HG03354 (cell line): ENCODE measurements around the gene GJB5.

Experiments
- ATAC-seq: cut with Tn5 transposase; IDR thresholded peaks from one replicate; pipeline ENCODE4 v1.9.1; 2021; ENCODE audit warnings: mild to moderate bottlenecking; ENCODE audit not compliant: unreplicated experiment, poor library complexity, severe bottlenecking

GJB5 gene

GRCh38 chr1:34790985-34791384, 36.1 kb downstream of the GJB5 start:
- no peak for ATAC-seq

GRCh38 chr1:34792424-34792823, 37.6 kb downstream of the GJB5 start:
- ATAC-seq = no peak

DNA sequence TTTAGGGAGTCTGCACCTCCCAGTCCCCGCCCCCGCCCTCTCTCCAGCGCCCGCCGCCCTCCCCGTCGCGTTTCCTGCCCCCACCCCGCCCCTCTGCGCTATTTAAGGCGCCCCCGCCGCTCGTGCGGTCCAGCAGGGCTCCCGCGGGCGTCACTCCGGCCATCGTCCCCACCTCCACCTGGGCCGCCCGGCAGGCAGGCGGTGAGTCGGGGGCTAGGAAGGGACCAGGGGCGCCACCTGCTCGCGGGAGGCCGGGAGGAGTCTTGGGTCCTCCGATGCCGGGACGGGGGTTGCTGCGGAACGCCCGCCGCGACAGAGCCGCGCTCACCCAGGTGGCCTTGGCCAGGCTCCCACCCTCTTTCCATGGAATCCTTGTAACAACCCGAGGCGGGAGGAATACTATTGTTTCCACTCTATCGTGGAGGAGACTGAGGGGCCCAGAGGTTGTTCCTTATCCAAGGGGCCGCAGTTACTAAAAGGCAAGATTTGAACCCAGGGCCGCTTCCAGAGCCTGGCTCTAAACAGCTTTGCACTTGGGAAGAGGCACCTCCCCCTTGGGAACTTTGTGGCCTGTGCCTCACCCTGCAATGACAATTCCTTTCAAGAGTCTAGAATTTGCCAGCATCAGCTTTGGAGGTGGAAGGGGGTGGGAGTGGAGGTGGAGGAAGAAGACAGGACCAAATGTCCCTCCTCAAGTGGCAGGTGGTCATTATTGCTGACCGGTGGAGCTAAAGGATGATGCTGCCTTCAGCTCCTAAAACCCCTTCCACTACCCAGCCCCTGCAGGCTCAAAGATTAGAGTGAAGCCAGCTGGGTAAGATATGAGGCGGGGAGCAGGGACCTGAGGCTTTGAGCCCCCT, 38.3 kb downstream of the GJB5 start, which contains the start of gene GJA4:
TSS of gene GJA4 (plus strand) at position 132 of the 860 bp plus-strand sequence. CDS start 1,215 bp downstream, outside the sequence.
- no peak for ATAC-seq

DNA sequence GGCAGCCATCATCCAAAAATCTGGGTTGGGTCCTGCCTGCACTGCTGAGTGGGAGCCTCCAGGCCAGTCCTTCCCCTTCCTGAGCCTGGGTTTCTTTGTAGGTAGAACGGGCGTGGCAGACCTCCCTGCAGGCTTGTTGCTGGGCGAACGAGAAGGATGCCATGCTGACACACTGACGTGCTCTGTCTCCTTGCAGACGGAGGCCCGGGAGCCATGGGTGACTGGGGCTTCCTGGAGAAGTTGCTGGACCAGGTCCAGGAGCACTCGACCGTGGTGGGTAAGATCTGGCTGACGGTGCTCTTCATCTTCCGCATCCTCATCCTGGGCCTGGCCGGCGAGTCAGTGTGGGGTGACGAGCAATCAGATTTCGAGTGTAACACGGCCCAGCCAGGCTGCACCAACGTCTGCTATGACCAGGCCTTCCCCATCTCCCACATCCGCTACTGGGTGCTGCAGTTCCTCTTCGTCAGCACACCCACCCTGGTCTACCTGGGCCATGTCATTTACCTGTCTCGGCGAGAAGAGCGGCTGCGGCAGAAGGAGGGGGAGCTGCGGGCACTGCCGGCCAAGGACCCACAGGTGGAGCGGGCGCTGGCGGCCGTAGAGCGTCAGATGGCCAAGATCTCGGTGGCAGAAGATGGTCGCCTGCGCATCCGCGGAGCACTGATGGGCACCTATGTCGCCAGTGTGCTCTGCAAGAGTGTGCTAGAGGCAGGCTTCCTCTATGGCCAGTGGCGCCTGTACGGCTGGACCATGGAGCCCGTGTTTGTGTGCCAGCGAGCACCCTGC, 39.3 kb downstream of the GJB5 start:
- ATAC-seq = no peak

GRCh38 chr1:34794790-34795180, 39.9 kb downstream of the GJB5 start:
- ATAC-seq = no peak

- ATAC-seq = no peak
Observed at GRCh38 chr1:34795916-34796315, 41.1 kb downstream of the GJB5 start.

GRCh38 chr1:34796990-34797389, 42.1 kb downstream of the GJB5 start:
- ATAC-seq = peak; percentile 78

- ATAC-seq = no peak
Observed at GRCh38 chr1:34800214-34800613, 45.4 kb downstream of the GJB5 start.

DNA sequence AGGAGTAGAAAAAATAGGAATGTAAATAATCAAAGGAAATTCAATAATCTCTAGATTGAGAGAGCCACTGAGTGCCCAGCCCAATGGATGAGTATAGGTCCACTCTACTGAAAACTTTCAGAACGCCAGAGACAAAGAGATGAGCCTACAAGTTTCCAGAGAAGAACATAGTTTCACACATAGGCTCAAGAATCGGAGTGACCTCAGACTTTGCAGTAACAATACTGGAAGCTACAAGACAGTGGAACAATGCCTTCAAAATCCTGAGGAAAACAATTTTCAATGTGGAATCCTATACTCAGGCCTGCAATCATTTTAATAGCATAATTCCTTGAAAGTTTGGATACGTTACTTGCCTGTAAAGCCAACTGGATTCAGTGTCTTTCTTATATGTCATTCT, 48.9 kb downstream of the GJB5 start:
- no peak for ATAC-seq

- no peak for ATAC-seq
Observed at GRCh38 chr1:34806396-34806795, 51.5 kb downstream of the GJB5 start.
